Right hindlimb (tissue), 1 donor: ENCODE data around the gene XRCC4.
"Not testable (repeated sequence)": the region's sequence is repeated elsewhere in the genome, so short reads cannot be mapped to it uniquely, and the experiment has no call there.

Experiments used
- DNase-seq: peaks from one replicate; pipeline ENCODE4 v3.0.0-alpha.2; 2018

Gene XRCC4

GRCh38 chr5:83192947-83193346 is 115.6 kb downstream of the XRCC4 start:
- DNase-seq = no peak

- no peak for DNase-seq
These were observed 120.1 kb downstream of the XRCC4 start for GRCh38 chr5:83197326-83197967.

GRCh38 chr5:83199126-83199525 is 121.8 kb downstream of the XRCC4 start:
- no peak for DNase-seq

- DNase-seq = no peak
These were observed 127.3 kb downstream of the XRCC4 start for GRCh38 chr5:83204651-83205050.

GRCh38 chr5:83209963-83210362 is 132.6 kb downstream of the XRCC4 start:
- DNase-seq = no peak

- no peak for DNase-seq
These were observed 141.7 kb downstream of the XRCC4 start for GRCh38 chr5:83219077-83219476.

GRCh38 chr5:83219495-83219894 is 142.1 kb downstream of the XRCC4 start:
- no peak for DNase-seq

- no peak for DNase-seq
These were observed 143.0 kb downstream of the XRCC4 start for GRCh38 chr5:83220331-83220730.

- DNase-seq = no peak
These were observed 145.6 kb downstream of the XRCC4 start for GRCh38 chr5:83222906-83223305.

- no peak for DNase-seq
These were observed 150.3 kb downstream of the XRCC4 start for GRCh38 chr5:83227611-83228010.

- no peak for DNase-seq
These were observed 153.2 kb downstream of the XRCC4 start for GRCh38 chr5:83230511-83230910.

GRCh38 chr5:83244516-83244915 is 167.2 kb downstream of the XRCC4 start:
- DNase-seq = no peak

- no peak for DNase-seq
These were observed 167.7 kb downstream of the XRCC4 start for GRCh38 chr5:83245037-83245436.

GRCh38 chr5:83246071-83246470 is 168.7 kb downstream of the XRCC4 start:
- no peak for DNase-seq

GRCh38 chr5:83249156-83249555 is 171.8 kb downstream of the XRCC4 start:
- no peak for DNase-seq

- DNase-seq = no peak
These were observed 174.5 kb downstream of the XRCC4 start for GRCh38 chr5:83251849-83252248.

GRCh38 chr5:83253720-83254119 is 176.4 kb downstream of the XRCC4 start:
- no peak for DNase-seq

- DNase-seq = no peak
These were observed 177.9 kb downstream of the XRCC4 start for GRCh38 chr5:83255268-83255667.

GRCh38 chr5:83256091-83256780 is 178.9 kb downstream of the XRCC4 start:
- no peak for DNase-seq

- DNase-seq = not testable (repeated sequence)
These were observed 180.3 kb downstream of the XRCC4 start for GRCh38 chr5:83257684-83258083.

- no peak for DNase-seq
These were observed 188.0 kb downstream of the XRCC4 start for GRCh38 chr5:83265318-83265717.

- DNase-seq = no peak
These were observed 193.0 kb downstream of the XRCC4 start for GRCh38 chr5:83270311-83270710.

- DNase-seq = no peak
These were observed 199.8 kb downstream of the XRCC4 start for GRCh38 chr5:83277154-83277553.

- DNase-seq = no peak
These were observed 200.6 kb downstream of the XRCC4 start for GRCh38 chr5:83277953-83278352.

- DNase-seq = no peak
These were observed 203.8 kb downstream of the XRCC4 start for GRCh38 chr5:83281176-83281575.
